ENCODE measurements around the gene TOPBP1. TPM values are rescaled to one million over a fixed set of nuclear protein-coding genes. Genes with fewer than 3 reads are reported as not detected.

The TOPBP1 gene
- total and polyA plus RNA-seq, 9 of the 15 experiments (the other 6 are each of a cell fraction or from before 2014, with no cell fraction given) = 16.6 to 77.6 (median 58.2) TPM

GRCh38 chr3:133573629-133574194 is 88.0 kb downstream of the TOPBP1 start, which contains the start of gene CDV3 (continued):
- peak; percentile 66 for TF ChIP-seq TAF1 (IDR thresholded peaks at IDR 0.05; ENCODE audit: control insufficient read depth, extremely low read depth, insufficient read depth, low read length, severe bottlenecking)
- no peak for TF ChIP-seq TRIM24 (IDR thresholded peaks at IDR 0.05)
- no peak for TF ChIP-seq ZNF695 (CRISPR knock-in tag; IDR thresholded peaks at IDR 0.05)
- TF ChIP-seq NR2C1 (IDR thresholded peaks at IDR 0.05) = no peak
- TF ChIP-seq NR2C1 (tag; IDR thresholded peaks at IDR 0.05) = no peak
- peak; percentile 68 for TF ChIP-seq PCBP1 (IDR thresholded peaks at IDR 0.05; ENCODE audit: low read depth, low read length, poor library complexity, severe bottlenecking)
- peak; percentile 77 for TF ChIP-seq POLR2AphosphoS5 (IDR thresholded peaks at IDR 0.05; ENCODE audit: control insufficient read depth, insufficient read depth, low read depth, low read length)
- TF ChIP-seq ZFX (CRISPR knock-in tag; IDR thresholded peaks at IDR 0.05) = peak; percentile 30; the same call in 1 of the 2 replicates
- no peak for TF ChIP-seq C11orf30 (IDR thresholded peaks at IDR 0.05; ENCODE audit: low read depth)
- no peak for TF ChIP-seq FUS (optimal IDR thresholded peaks at IDR 0.05; ENCODE audit: low read depth, low read length)
- TF ChIP-seq SRSF1 (IDR thresholded peaks at IDR 0.05; ENCODE audit: low read depth, low read length) = no peak
- TF ChIP-seq ZNF644 (tag; IDR thresholded peaks at IDR 0.05; ENCODE audit: low read depth) = no peak
- no peak for TF ChIP-seq ZNF75A (CRISPR knock-in tag; IDR thresholded peaks at IDR 0.05)
- TF ChIP-seq TBP (optimal IDR thresholded peaks at IDR 0.05; ENCODE audit: low read depth, low read length) = no peak
- TF ChIP-seq ZBTB7A (IDR thresholded peaks at IDR 0.05; ENCODE audit: borderline replicate concordance, control insufficient read depth, low read depth, low read length) = peak; percentile 49; the same call in 1 of the 2 replicates
- TF ChIP-seq HDAC2 (IDR thresholded peaks at IDR 0.05) = no peak
- TF ChIP-seq CHD2 (IDR thresholded peaks at IDR 0.05; ENCODE audit: low read depth, low read length) = no peak
- 0 out of 4 replicates have a peak, but pooled peaks have one; percentile 5 to 50 for TF ChIP-seq UBTF (IDR thresholded peaks at IDR 0.05; ENCODE audit: borderline replicate concordance in 1 of 2, low read depth in 2 of 2, low read length in 2 of 2)
- TF ChIP-seq, protein P1, sequence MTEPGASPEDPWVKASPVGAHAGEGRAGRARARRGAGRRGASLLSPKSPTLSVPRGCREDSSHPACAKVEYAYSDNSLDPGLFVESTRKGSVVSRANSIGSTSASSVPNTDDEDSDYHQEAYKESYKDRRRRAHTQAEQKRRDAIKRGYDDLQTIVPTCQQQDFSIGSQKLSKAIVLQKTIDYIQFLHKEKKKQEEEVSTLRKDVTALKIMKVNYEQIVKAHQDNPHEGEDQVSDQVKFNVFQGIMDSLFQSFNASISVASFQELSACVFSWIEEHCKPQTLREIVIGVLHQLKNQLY (CRISPR knock-in tag; conservative IDR thresholded peaks at IDR 0.05) = no peak
- peak; percentile 78 for TF ChIP-seq TCF7L2 (IDR thresholded peaks at IDR 0.05; ENCODE audit: low read depth, low read length)
- no peak for TF ChIP-seq SRSF7 (optimal IDR thresholded peaks at IDR 0.05; ENCODE audit: low read depth, low read length)
- peak; percentile 79 for TF ChIP-seq RBFOX2 (IDR thresholded peaks at IDR 0.05; ENCODE audit: low read depth, low read length)
- peak; percentile 58 for TF ChIP-seq SUPT5H (IDR thresholded peaks at IDR 0.05)
- TF ChIP-seq HNRNPL (IDR thresholded peaks at IDR 0.05; ENCODE audit: low read depth, low read length) = no peak
